Endothelial cell (in vitro differentiated cells): ENCODE results near the gene PDS5B. TPM values are rescaled to one million over a fixed set of nuclear protein-coding genes. Genes with fewer than 3 reads are reported as not detected.

Source experiments
- DNase-seq: peaks from one replicate; pipeline ENCODE4 v3.0.0; 2021; ENCODE audit warnings: low spot score
- H3K27ac Mint-ChIP-seq: one replicate; pipeline ENCODE4 v1.8.0; 2021; ENCODE audit warnings: mixed read lengths, inconsistent platforms; ENCODE audit not compliant: unreplicated experiment
- H3K27me3 Mint-ChIP-seq: one replicate; pipeline ENCODE4 v1.8.0; 2021; ENCODE audit warnings: mild to moderate bottlenecking, moderate library complexity, mixed read lengths, inconsistent platforms; ENCODE audit not compliant: unreplicated experiment
- H3K36me3 Mint-ChIP-seq: one replicate; pipeline ENCODE4 v1.8.0; 2021; ENCODE audit warnings: mild to moderate bottlenecking, low read depth, mixed read lengths, inconsistent platforms; ENCODE audit not compliant: unreplicated experiment
- H3K4me1 Mint-ChIP-seq: one replicate; pipeline ENCODE4 v1.8.0; 2021; ENCODE audit warnings: mild to moderate bottlenecking, mixed read lengths, inconsistent platforms; ENCODE audit not compliant: unreplicated experiment
- H3K4me3 Mint-ChIP-seq: one replicate; pipeline ENCODE4 v1.8.0; 2021; ENCODE audit warnings: mild to moderate bottlenecking, mixed read lengths, inconsistent platforms; ENCODE audit not compliant: unreplicated experiment
- H3K9me3 Mint-ChIP-seq: one replicate; pipeline ENCODE4 v1.8.0; 2021; ENCODE audit warnings: mixed read lengths, inconsistent platforms; ENCODE audit not compliant: unreplicated experiment
- total RNA-seq: library from RNA; stranded (reverse); fragmentation: NEBNext Ultra II Directional; extraction: Animal tissue kit (Norgen Biotek cat#: 25700); gene quantifications from one replicate; pipeline ENCODE4 v1.2.1, GENCODE V29; 2021; ENCODE audit not compliant: unreplicated experiment
- TF ChIP-seq, protein P1 (sequence below): fragments of 200-600 bp; sonication (generic); IDR thresholded peaks from one replicate; pipeline ENCODE4 v1.5.0; 2021; ENCODE audit warnings: antibody characterized with exemption; ENCODE audit not compliant: unreplicated experiment

Gene PDS5B
- total RNA-seq, 1 donor from 2014 or later: 72.3 TPM

DNA sequence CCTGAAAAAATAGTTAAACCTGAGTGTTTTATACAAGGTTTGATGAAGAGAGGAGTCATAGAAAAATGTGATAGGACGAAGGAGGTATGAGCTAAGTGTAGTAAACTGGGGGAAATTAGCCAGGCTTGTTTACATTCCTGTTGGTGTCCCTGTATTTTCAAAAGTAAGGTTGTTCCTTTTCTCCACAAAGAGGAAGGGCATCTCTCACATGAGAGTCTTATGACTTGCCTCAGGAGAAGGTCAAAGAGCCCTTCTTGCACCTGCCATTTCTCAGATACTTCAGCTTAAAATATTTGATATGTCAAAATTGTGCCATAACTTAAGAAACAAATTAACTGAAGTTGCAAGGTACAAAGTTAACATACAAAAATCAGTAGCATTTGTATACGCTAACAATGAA is 44.0 kb upstream of the PDS5B start:
- Mint-ChIP-seq H3K4me3 (no peak overlapping the region), H3K27me3 (no peaks in the 10 kb centered on the region), H3K4me1 (peaks cover 11% of the 10 kb centered on the region)

DNA sequence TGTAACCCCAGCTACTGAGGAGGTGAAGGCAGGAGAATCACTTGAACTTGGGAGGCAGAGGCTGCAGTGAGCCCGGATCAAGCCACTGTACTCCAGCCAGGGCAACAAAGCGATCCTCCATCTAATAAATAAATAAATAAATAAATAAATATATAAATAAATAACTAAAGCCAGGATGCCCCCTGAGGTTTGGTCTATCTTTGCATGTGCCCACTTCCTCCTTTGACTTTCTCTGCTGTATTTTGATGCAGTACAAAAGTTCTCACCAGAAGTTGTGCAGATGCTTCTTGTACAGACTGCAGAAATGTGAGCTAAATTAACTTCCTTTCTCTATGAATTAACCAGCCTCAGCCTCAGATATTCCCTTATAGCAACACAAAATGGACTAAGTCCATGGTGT is 41.2 kb upstream of the PDS5B start:
- Mint-ChIP-seq H3K4me3 (no peak overlapping the region), H3K36me3 (no peaks in the 10 kb centered on the region), H3K27ac (no peak overlapping the region), H3K27me3 (no peaks in the 10 kb centered on the region), H3K4me1 (no peaks in the 10 kb centered on the region), H3K9me3 (no peaks in the 10 kb centered on the region)
- TF ChIP-seq, protein P1, sequence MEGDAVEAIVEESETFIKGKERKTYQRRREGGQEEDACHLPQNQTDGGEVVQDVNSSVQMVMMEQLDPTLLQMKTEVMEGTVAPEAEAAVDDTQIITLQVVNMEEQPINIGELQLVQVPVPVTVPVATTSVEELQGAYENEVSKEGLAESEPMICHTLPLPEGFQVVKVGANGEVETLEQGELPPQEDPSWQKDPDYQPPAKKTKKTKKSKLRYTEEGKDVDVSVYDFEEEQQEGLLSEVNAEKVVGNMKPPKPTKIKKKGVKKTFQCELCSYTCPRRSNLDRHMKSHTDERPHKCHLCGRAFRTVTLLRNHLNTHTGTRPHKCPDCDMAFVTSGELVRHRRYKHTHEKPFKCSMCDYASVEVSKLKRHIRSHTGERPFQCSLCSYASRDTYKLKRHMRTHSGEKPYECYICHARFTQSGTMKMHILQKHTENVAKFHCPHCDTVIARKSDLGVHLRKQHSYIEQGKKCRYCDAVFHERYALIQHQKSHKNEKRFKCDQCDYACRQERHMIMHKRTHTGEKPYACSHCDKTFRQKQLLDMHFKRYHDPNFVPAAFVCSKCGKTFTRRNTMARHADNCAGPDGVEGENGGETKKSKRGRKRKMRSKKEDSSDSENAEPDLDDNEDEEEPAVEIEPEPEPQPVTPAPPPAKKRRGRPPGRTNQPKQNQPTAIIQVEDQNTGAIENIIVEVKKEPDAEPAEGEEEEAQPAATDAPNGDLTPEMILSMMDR: no peak
- no peak for DNase-seq

More for the DNA sequence above, 44.0 kb upstream of the PDS5B start:
- TF ChIP-seq, protein P1: no peak
- H3K9me3 Mint-ChIP-seq: no peaks in the 10 kb centered on the region
- peaks cover 7% of the 10 kb centered on the region for H3K36me3 Mint-ChIP-seq
- DNase-seq: no peak
- H3K27ac Mint-ChIP-seq: no peak overlapping the region

DNA sequence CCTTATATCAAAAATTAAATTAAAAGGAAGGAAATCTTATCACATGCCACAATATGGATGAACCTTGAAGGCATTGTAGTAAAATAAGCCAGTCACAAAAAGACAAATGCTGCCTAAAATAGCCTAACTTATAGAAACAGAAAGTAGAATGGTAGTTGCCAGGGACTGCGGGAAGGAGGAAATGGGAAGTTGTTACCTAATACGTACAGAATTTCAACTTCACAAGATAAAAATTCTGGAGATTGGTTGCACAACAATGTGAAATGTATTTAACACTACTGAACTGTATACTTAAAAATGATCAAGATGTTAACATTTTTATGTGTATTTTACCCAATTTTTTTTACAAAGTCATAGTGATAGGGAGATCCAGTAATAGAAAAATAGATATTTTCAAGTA is 37.4 kb upstream of the PDS5B start:
- Mint-ChIP-seq H3K27me3 (peaks cover 2% of the 10 kb centered on the region), H3K36me3 (no peaks in the 10 kb centered on the region), H3K4me3 (no peak overlapping the region), H3K27ac (no peak overlapping the region), H3K9me3 (no peaks in the 10 kb centered on the region), H3K4me1 (no peaks in the 10 kb centered on the region)
- DNase-seq: no peak
- TF ChIP-seq, protein P1: no peak

DNA sequence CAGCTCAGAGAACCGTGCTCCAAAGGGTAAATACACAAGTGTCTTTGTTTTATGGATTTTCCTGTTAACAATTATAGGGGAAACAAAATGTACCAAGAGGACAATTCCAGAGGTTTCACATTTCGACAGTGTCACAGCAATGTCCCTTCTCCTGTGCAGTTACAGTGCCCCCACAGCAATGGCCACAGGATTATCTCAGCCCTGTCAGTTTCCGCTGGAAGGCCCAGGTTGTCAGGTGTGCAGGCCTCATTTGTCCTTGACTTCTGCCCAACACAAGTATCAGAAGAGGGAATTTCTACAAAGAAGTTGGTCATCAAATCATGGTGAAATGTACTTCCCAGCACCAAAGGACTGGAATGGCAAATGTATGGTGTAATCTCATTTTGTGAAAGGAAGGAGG is 36.5 kb upstream of the PDS5B start:
- TF ChIP-seq, protein P1: no peak
- Mint-ChIP-seq H3K4me3 (no peak overlapping the region), H3K36me3 (no peaks in the 10 kb centered on the region), H3K27me3 (peaks cover 2% of the 10 kb centered on the region), H3K9me3 (no peaks in the 10 kb centered on the region), H3K4me1 (no peaks in the 10 kb centered on the region), H3K27ac (no peak overlapping the region)
- no peak for DNase-seq

DNA sequence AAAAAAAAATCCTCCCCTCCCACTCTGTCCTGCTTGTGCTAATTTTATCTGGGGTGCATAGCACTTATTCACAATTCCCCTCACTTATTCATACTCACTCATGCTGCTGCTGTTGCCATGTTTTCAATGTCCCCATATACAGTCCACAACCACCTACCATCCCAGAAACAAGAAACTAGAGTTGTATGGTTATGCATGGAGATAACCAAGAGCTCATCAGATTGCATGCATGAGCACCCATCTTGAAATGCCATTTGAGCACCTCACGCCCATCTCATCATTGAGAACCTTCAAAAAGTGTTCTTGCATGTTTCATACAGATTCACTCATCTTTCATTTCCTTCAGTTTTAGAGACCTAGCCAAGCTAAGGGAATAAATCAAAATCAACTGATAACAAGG is 32.5 kb upstream of the PDS5B start:
- no peaks in the 10 kb centered on the region for H3K9me3 Mint-ChIP-seq
- no peak overlapping the region for H3K4me3 Mint-ChIP-seq
- H3K27me3 Mint-ChIP-seq: peaks cover 2% of the 10 kb centered on the region
- no peak for DNase-seq
- no peak overlapping the region for H3K27ac Mint-ChIP-seq
- no peaks in the 10 kb centered on the region for H3K36me3 Mint-ChIP-seq
- TF ChIP-seq, protein P1: no peak
- no peaks in the 10 kb centered on the region for H3K4me1 Mint-ChIP-seq
